GM12872 (cell line): ENCODE data around the gene CDC42BPG.
A peak's percentile ranks its signal among the peaks of the same experiment; 100 is the strongest.

Experiments
- TF ChIP-seq, protein P1 (sequence below): IDR thresholded peaks from 3 replicates; pipeline ENCODE4 v1.5.1; 2011; ENCODE audit warnings: low read depth, mild to moderate bottlenecking, low read length, moderate library complexity; ENCODE audit not compliant: insufficient read depth

Gene CDC42BPG

DNA sequence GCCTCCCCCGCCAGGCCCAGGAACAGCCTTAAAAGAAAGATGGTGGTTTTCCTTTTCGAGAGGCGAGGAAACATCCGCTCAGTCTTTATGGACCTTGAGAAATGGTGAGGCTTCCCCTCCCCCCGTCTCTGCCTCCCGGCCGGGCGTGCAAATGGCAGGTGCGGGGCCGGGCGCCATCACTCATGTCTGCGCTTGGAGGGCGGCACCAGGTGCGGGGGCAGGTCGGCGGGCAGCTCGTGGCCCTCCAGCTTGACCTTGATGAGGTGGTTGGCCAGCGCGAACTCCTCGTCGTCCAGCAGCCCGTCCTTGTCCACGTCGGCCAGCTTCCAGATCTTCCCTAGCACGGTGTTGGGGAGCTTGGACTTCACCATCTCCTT is 9.7 kb upstream of the CDC42BPG start:
- TF ChIP-seq, protein P1, sequence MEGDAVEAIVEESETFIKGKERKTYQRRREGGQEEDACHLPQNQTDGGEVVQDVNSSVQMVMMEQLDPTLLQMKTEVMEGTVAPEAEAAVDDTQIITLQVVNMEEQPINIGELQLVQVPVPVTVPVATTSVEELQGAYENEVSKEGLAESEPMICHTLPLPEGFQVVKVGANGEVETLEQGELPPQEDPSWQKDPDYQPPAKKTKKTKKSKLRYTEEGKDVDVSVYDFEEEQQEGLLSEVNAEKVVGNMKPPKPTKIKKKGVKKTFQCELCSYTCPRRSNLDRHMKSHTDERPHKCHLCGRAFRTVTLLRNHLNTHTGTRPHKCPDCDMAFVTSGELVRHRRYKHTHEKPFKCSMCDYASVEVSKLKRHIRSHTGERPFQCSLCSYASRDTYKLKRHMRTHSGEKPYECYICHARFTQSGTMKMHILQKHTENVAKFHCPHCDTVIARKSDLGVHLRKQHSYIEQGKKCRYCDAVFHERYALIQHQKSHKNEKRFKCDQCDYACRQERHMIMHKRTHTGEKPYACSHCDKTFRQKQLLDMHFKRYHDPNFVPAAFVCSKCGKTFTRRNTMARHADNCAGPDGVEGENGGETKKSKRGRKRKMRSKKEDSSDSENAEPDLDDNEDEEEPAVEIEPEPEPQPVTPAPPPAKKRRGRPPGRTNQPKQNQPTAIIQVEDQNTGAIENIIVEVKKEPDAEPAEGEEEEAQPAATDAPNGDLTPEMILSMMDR: no peak

DNA sequence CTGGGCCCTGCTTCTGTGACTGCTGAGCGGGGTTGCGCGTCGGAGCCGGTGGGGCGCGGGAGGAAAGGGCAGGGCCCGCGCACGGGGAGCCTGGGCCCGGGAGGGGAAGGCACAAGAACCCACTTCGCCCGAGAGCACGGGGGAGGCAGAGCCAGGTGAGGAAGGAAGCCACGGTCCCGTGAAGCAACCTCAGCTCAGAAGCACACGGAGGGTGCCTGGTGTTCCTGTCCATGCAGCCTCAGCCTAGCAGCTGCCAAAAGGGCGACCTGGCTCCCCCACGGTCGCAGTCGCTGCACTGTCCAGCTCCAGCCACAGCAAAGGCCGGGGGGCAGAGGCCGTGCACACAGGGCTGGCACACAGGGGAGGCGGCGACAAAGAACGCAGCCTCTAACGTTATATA is 9.3 kb upstream of the CDC42BPG start:
- TF ChIP-seq, protein P1: no peak

DNA sequence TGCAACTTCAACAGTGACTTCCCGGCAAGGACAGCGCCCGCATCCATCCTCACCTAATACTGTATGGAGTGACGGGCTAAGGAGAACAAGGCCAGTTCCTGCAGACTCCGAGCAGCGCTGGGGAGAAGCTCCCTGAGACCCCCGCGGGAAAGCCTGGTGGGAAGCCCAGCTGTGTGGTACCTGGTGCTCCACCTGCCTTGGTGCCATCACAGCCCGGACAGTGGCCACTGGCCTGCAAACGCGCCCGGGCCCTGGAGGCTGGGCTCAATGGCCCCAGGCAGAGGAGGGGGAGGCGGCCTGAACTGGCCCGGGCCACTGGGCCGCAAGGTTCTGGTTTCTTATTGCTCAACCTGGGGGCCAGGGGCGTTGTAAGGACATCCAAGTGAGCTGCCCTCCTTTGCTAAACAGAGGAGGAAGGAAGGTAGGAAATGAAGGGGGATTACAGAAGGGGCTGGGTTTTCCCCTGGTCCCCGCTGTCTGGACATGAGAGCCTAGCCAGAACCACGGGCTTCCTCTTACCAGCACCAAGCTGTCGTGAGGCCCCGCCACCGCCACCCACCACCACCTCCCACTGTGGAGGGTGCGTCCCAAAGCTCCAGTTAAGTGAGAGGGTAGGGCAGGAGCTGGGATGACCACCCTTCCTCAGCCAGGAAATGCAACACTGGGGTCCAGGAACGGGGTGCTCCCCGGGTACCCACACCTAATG is 8.5 kb upstream of the CDC42BPG start:
- TF ChIP-seq, protein P1: no peak

DNA sequence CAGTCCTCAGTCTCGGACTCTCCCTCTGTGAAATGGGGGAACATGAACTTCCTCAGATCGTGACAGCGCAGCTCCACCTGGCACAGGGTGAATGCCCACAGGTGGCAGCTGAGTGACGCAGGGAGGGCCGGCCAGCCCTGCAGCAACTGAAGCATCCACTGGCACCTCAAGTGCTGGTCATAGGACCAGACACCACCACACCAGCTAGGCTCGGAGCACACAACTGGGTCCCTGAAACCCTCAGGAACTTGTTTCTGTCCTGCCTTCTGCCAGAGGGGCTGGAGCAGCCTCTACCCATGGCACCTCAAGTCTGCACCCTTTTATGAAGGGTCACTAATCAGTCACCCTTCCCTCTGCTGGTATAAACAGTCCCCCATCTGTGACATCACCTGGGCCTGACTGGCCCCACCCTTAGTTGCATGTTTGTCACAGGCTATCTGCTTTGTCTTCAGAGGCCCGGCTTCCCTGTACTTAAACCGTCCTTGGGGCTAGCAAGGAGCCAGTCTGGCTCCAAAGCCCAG is 7.4 kb upstream of the CDC42BPG start:
- TF ChIP-seq, protein P1: no peak

DNA sequence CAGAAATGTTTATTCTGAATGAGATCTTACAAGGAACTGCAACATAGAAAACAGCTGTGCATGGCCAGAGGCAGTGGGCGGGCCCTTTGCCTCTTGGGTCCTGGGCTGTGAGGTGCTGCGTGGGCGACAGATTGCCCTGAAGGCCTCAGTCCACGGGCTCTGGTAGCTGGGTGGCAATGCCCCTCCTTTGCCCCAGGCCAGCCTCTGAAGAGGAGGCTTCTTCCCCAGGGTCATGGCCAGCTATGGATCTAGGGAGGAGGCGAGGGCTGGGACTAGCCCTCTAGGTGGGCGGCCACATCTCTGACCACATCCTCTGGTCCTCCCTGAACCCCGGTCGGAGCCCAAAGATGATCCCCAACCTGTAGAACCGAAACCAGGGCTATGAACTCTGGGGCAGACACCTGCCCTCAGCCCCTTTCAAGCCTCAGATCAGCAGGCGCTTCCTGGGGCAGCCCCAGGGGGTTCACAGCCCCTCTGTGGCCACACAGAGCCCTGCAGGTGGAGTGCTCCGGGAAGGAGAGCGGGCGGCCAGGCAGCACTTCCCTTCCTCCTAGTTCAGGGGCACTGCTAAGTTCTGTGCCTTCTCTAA is 6.6 kb upstream of the CDC42BPG start:
- TF ChIP-seq, protein P1: peak; percentile 53; the same call in 2 of the 3 replicates

DNA sequence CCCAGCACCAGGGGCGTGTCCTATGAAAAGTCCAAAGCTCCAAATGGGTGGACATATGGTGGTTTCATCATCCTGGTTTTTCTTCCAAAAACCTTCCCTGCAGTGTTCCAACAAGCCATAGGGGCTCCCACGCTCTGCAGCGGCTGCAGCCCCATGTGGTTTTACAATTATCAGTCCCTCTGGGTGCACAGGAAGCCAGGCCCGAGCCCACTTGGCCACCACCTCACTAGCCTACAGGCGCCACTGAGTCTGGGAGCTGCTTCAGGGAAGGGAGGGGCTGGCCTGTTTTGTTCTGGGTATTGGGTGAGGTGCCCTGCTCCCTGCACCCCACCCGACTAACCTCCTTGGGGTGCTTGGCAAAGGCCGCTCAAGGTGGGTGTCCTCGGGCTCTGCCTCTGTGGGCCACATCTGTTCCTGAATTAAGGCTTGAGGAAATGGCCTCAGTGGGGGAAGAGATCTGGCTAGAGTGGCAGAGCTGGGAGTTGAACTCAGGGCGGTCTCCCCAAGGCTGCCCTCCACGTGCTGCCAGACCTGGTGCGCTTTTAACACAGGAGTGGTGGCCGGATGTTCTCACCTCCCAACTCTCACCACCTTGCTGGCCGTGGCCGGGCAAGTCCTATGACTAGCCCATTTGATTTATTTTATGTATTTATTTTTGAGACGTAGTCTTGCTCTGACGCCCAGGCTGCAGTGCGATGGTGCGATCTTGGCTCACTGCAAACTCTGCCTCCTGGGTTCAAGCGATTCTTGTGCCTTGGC is 5.3 kb upstream of the CDC42BPG start:
- TF ChIP-seq, protein P1: no peak
